Activated CD4-positive, alpha-beta T cell treated with anti-CD3 and anti-CD28 coated beads, Interleukin-2, amount 10 ng/mL, durations not matched to agents 7 days and 5 days (primary cell): ENCODE measurements around the gene ROCK1. TPM values are rescaled to one million over a fixed set of nuclear protein-coding genes. Genes with fewer than 3 reads are reported as not detected.
A peak's percentile ranks its signal among the peaks of the same experiment; 100 is the strongest.

Experiments used
- CTCF ChIA-PET: fragments of 350-600 bp; sonication (Branson Sonifier 250); formaldehyde crosslinking; loops from one replicate; lab custom pipeline; 2021; ENCODE audit warnings: antibody characterized with exemption; lab: Charles Lee
- POLR2A ChIA-PET: fragments of 350-600 bp; sonication (Branson Sonifier 250); formaldehyde crosslinking; loops from one replicate; lab custom pipeline; 2021; ENCODE audit warnings: antibody characterized with exemption; lab: Charles Lee
- DNase-seq: peaks from one replicate; pipeline ENCODE4 v3.0.0-alpha.2; 2020
- H3K27ac Mint-ChIP-seq: one replicate; pipeline ENCODE4 v1.8.0; 2021; ENCODE audit warnings: mild to moderate bottlenecking, moderate library complexity, mixed read lengths
- H3K27me3 Mint-ChIP-seq: one replicate; pipeline ENCODE4 v1.8.0; 2021; ENCODE audit warnings: mixed read lengths
- H3K36me3 Mint-ChIP-seq: one replicate; pipeline ENCODE4 v1.8.0; 2021; ENCODE audit warnings: low read depth, mixed read lengths
- H3K4me1 Mint-ChIP-seq: one replicate; pipeline ENCODE4 v1.8.0; 2021; ENCODE audit warnings: mixed read lengths
- H3K4me3 Mint-ChIP-seq: one replicate; pipeline ENCODE4 v1.8.0; 2021; ENCODE audit warnings: mild to moderate bottlenecking, moderate library complexity, mixed read lengths
- H3K9me3 Mint-ChIP-seq: one replicate; pipeline ENCODE4 v1.8.0; 2021; ENCODE audit warnings: mixed read lengths
- total RNA-seq, 2 experiments: library from RNA; stranded (reverse); gene quantifications; one replicate each; pipeline ENCODE4 v1.2.3, GENCODE V29; 2021

The ROCK1 gene
- total RNA-seq, 2 experiments from 2014 or later = 67.2 to 67.3 TPM

DNA sequence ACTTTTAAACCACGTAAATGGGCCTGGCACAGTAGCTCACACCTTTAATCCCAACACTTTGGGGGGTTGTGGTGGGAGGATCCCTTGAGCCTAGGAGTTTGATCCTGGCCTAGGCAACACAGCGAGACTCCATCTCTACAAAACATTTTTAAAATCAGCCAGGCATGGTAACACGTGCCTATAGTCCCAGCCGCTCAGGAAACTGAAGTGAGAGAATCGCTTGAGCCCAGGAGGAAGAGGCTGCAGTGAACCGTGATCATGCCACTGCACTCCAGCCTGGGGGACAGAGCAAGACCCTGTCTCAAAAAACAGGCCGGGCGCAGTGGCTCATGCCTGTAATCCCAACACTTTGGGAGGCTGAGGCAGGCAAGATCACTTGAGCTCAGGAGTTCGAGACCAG, 12.2 kb downstream of the ROCK1 start:
- H3K27me3 Mint-ChIP-seq = no peaks in the 10 kb centered on the region
- DNase-seq = no peak
- H3K4me3 Mint-ChIP-seq = no peak overlapping the region
- H3K27ac Mint-ChIP-seq = no peak overlapping the region
- CTCF ChIA-PET = interaction anchor here (1.3 kb wide), 1 partner anchor 16 kb away, joined by 3 read pairs; no protein-coding TSS in a partner anchor
- peaks cover 23% of the 10 kb centered on the region for H3K36me3 Mint-ChIP-seq
- peaks cover 5% of the 10 kb centered on the region for H3K9me3 Mint-ChIP-seq
- POLR2A ChIA-PET = no interaction called here
- H3K4me1 Mint-ChIP-seq = peaks cover 39% of the 10 kb centered on the region

DNA sequence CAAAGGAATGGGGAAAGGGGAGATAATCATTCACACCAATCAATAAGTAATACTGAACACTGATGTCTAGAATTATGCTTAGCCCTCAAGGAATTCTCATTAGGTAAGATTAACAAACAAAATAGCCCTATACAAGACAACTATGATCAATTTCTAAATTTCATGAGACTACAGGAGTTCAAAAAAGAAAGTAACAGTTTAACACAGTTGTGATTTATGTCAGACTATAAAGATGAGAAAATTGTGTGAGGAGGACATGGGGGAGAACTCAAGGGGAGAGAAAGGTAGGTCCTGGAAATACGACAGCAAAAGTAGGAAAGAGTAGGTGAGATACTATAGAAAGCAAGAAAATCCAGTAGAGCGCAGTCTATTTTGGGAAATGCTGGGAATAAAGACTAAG, 14.9 kb downstream of the ROCK1 start:
- Mint-ChIP-seq H3K4me1 (peaks cover 34% of the 10 kb centered on the region), H3K36me3 (peaks cover 37% of the 10 kb centered on the region), H3K27me3 (no peaks in the 10 kb centered on the region), H3K9me3 (peaks cover 9% of the 10 kb centered on the region), H3K27ac (no peak overlapping the region), H3K4me3 (no peak overlapping the region)
- DNase-seq = no peak
- ChIA-PET POLR2A (no interaction called here), CTCF (no interaction called here)

DNA sequence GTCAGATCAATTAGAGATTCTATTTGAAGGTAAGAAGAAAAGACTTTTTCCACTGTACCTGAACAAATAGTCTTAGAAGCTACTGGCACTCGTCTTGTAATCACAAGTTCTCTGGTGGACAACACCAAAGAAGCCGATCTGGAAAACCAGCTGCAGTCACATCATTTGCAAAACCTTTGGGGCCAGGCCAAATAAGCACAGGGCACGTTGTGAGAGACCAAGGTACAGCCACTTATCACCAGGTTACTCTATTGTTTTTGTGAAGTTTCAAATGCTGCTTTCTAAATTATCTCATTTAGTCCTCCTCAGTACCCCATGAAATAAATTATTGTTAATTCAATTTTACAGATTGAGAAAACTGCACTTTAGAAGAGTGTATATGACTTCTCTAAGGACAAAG, 18.5 kb downstream of the ROCK1 start:
- DNase-seq = no peak
- peaks cover 9% of the 10 kb centered on the region for H3K9me3 Mint-ChIP-seq
- peaks cover 14% of the 10 kb centered on the region for H3K4me1 Mint-ChIP-seq
- ChIA-PET POLR2A (no interaction called here), CTCF (no interaction called here)
- no peak overlapping the region for H3K4me3 Mint-ChIP-seq
- H3K36me3 Mint-ChIP-seq = peaks cover 40% of the 10 kb centered on the region
- H3K27ac Mint-ChIP-seq = no peak overlapping the region
- no peaks in the 10 kb centered on the region for H3K27me3 Mint-ChIP-seq

DNA sequence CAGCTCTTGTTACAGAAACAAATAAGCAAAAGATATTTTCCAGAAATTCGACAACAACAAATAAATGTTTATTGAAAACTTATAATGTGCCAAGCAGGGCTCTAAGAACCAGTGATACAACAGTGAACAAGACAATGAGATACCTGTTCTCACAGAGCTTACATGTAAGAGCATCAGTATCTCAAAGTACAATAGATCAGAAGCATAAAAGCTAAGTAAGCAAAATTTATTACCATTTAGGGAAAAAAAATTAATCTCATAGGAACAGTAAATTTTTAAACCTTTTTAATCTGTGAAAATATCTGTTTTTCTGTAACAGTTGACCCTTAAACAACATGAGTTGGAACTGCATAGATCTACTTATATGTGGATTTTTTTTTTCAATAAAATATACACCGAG, 20.9 kb downstream of the ROCK1 start:
- ChIA-PET CTCF (interaction anchor here (0.9 kb wide), 1 partner anchor 25 kb away, joined by 7 read pairs; no protein-coding TSS in a partner anchor), POLR2A (no interaction called here)
- peaks cover 20% of the 10 kb centered on the region for H3K9me3 Mint-ChIP-seq
- H3K4me1 Mint-ChIP-seq = peaks cover 19% of the 10 kb centered on the region
- H3K27me3 Mint-ChIP-seq = no peaks in the 10 kb centered on the region
- no peak overlapping the region for H3K4me3 Mint-ChIP-seq
- H3K27ac Mint-ChIP-seq = no peak overlapping the region
- DNase-seq = no peak
- peaks cover 44% of the 10 kb centered on the region for H3K36me3 Mint-ChIP-seq

DNA sequence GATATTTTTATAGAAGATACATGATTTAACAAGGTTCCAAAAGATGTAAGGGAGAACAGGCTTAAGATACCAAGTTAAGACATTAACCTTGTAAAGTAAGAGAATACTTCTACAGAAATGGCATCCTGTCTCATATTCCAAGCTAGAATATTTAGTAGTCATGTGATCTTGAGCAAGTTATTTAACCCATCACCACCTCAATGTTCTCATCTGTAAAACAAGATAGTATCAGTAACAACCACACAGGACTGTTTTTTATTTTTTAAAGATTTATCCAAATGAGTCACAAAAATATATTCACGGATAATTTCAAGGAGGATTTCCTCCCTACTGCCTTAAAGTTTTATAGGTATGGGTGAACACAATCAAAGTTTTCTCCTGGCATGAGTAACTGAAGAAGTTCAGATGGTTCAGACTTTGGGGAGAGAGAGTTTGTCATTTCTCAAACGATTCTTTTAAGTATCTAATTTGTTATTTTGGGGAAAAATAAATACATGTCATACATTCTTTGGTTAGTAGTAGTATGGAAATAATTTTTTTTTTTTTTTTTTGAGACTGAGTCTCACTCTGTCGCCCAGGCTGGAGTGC, 25.9 kb downstream of the ROCK1 start:
- Mint-ChIP-seq H3K36me3 (peaks cover 50% of the 10 kb centered on the region), H3K27me3 (no peaks in the 10 kb centered on the region), H3K4me3 (no peak overlapping the region), H3K27ac (no peak overlapping the region), H3K9me3 (peaks cover 35% of the 10 kb centered on the region), H3K4me1 (peaks cover 39% of the 10 kb centered on the region)
- no peak for DNase-seq
- CTCF ChIA-PET = interaction anchor here (0.7 to 0.8 kb wide), 2 partner anchors 9 to 428 kb away, joined by 3 read pairs; no protein-coding TSS in a partner anchor
- POLR2A ChIA-PET = no interaction called here

DNA sequence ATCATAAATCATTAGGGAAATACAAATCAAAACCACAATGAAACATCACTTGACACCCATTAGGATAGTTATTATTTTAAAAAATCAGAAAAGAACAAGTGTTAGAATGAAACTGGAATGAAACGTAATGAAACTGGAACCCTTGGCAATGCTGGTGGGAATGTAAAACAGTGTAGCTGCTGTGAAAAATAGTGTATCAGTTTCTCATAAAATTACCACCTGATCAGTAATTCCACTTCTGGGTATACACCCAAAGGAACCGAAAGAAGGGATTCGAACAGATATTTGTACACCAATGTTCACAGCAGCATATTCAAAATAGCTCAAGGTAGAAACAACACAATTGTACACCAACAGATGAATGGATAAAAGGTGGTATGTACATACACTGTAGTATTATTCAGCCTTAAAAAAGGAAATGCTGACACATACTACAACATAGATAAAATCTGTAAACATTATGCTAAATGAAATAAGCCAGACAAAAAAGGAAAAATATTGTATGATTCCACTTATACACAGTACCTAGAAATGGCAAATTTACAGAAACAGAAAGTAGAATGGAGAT, 27.0 kb downstream of the ROCK1 start:
- Mint-ChIP-seq H3K4me3 (no peak overlapping the region), H3K9me3 (peaks cover 35% of the 10 kb centered on the region)

DNA sequence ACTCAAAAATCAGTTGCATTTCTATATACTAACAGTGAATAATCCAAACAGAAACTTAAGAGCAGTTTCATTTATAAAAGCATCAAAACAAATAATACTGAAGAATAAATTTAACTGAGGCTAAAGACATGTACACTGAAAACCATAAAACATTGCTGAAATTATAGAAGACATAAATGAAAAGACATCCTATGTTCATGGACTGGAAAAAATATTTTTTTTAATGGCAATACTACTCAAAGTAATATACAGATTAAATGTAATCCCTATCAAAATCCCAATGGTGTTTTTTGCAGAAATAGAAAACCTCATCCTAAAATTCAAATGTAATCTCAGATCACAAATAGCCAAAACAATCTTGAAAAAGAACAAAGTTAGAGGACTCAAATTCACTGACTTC, 28.6 kb downstream of the ROCK1 start:
- ChIA-PET CTCF (no interaction called here), POLR2A (no interaction called here)
- H3K36me3 Mint-ChIP-seq = peaks cover 51% of the 10 kb centered on the region
- no peak overlapping the region for H3K27ac Mint-ChIP-seq
- peaks cover 35% of the 10 kb centered on the region for H3K9me3 Mint-ChIP-seq
- no peak overlapping the region for H3K4me3 Mint-ChIP-seq
- H3K27me3 Mint-ChIP-seq = no peaks in the 10 kb centered on the region
- H3K4me1 Mint-ChIP-seq = peaks cover 52% of the 10 kb centered on the region
- DNase-seq = no peak

More for the DNA sequence above, 27.0 kb downstream of the ROCK1 start:
- H3K36me3 Mint-ChIP-seq = peaks cover 52% of the 10 kb centered on the region
- DNase-seq = no peak
- H3K27me3 Mint-ChIP-seq = no peaks in the 10 kb centered on the region
- ChIA-PET CTCF (no interaction called here), POLR2A (no interaction called here)
- no peak overlapping the region for H3K27ac Mint-ChIP-seq
- H3K4me1 Mint-ChIP-seq = peaks cover 44% of the 10 kb centered on the region

DNA sequence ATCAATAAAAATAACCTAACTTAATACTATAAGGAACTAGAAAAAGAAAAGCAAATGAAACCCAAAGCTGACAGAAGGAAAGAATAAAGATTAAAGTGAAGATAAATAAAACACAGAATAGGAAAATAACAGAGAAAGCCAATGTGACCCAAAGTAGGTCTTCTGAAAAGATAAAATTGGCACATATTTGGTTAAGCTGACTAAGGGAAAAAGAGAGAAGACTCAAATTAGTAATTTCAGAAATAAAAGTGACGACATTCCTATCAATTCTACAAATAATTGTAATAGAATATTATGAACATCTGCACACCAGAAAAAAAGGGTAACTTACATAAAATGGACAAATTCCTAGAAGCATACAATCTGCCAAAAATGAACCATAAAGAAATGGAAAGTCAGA, 30.2 kb downstream of the ROCK1 start:
- ChIA-PET CTCF (interaction anchor here (1.2 kb wide), 1 partner anchor 10 kb away, joined by 3 read pairs; no protein-coding TSS in a partner anchor), POLR2A (no interaction called here)
- Mint-ChIP-seq H3K4me3 (no peak overlapping the region), H3K27ac (no peak overlapping the region), H3K9me3 (peaks cover 26% of the 10 kb centered on the region), H3K27me3 (no peaks in the 10 kb centered on the region), H3K36me3 (peaks cover 42% of the 10 kb centered on the region), H3K4me1 (peaks cover 49% of the 10 kb centered on the region)
- DNase-seq = no peak

DNA sequence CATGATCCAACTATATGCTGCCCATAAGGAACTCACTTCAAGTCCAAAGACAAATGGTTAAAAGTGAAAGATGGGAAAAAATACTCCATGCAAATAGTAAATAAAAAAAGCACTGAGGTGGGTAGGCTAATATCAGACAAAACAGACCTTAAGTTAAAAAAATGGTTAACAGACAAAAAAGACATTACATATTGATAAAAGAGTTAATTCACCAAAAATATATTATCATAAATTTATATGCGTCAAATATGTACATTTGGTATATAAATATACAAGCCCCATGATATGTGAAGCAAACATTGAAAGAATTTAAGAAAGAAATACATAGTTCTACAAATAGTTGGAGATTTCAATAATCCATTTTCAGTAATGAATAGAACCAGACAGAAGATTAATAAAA, 31.0 kb downstream of the ROCK1 start:
- Mint-ChIP-seq H3K4me1 (peaks cover 48% of the 10 kb centered on the region), H3K27me3 (no peaks in the 10 kb centered on the region), H3K4me3 (no peak overlapping the region), H3K36me3 (peaks cover 39% of the 10 kb centered on the region), H3K27ac (no peak overlapping the region), H3K9me3 (peaks cover 23% of the 10 kb centered on the region)
- DNase-seq = no peak
- ChIA-PET CTCF (no interaction called here), POLR2A (no interaction called here)

DNA sequence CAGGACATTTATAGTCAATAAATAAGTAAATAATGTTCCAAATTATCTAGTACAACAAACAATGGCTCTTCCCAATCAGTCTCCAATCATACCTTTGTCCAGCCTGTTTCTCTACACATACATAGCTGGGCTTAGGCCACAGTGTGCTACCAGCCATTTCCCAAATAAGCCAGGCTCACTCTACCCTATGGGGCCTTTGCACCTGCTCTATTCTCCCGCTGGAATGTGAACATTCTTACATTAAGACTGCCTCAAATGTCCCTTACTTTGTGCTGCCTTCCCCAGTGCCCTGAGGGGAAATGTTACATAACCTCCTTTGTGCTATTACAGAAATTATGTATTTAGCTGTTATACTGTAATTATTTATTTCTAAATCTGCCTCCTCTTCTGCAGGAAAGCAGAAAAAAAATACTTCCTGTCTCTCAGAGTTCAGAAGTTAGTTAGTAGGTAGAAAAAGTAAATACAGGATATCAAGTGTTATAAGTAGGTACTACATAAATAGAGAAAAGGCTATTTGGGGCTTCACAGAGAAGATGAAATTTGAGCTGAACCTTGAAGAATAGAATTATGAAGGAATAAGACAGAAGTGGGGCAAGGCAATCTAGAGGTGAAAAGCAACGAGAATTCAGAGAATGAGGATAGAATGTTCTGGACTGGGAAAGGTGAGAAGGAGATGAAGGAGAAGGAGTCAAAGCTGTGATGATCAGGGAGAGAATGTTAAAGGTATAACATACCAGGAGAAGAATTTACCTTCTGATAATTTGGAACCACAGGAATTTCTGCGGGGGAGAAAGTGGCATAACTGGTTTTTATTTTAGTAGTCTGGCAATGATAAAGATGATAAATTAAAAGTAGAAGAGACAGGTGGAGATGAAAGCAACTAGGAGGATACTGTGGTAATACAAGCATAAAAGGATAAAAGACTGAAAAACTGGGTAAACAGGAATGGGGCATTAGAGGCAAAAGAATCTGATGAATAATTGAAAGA, 37.0 kb downstream of the ROCK1 start:
- POLR2A ChIA-PET = no interaction called here
- DNase-seq = no peak
- Mint-ChIP-seq H3K36me3 (peaks cover under 1% of the 10 kb centered on the region), H3K9me3 (no peaks in the 10 kb centered on the region), H3K4me3 (no peak overlapping the region), H3K27ac (peak overlapping the region; percentile 3), H3K27me3 (no peaks in the 10 kb centered on the region), H3K4me1 (peaks cover 38% of the 10 kb centered on the region)
- CTCF ChIA-PET = interaction anchor here (0.6 kb wide), 1 partner anchor 118 kb away, joined by 3 read pairs; no protein-coding TSS in a partner anchor

DNA sequence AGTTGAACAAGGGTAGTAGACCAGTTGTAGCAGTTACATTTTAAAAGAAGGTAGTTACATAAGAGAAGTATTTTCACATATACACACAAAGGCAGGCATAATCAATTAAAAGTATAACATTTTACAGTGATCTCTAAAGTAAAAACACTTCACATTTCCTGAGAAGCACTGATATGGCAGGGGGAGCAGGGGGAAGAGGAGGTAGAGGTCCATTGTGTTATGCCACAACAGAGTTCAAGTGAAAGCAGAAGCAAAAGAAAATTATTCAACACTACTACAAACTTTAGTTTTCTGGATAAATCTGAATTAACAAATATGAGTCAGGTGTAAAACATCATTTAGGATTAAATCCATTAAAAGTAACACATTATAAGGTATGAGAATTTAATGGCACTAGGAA, 38.4 kb downstream of the ROCK1 start:
- no peaks in the 10 kb centered on the region for H3K9me3 Mint-ChIP-seq
- no peak for DNase-seq
- H3K27ac Mint-ChIP-seq = no peak overlapping the region
- H3K27me3 Mint-ChIP-seq = no peaks in the 10 kb centered on the region
- CTCF ChIA-PET = no interaction called here
- no peak overlapping the region for H3K4me3 Mint-ChIP-seq
- peaks cover 31% of the 10 kb centered on the region for H3K4me1 Mint-ChIP-seq
- H3K36me3 Mint-ChIP-seq = peaks cover 5% of the 10 kb centered on the region
- POLR2A ChIA-PET = no interaction called here

DNA sequence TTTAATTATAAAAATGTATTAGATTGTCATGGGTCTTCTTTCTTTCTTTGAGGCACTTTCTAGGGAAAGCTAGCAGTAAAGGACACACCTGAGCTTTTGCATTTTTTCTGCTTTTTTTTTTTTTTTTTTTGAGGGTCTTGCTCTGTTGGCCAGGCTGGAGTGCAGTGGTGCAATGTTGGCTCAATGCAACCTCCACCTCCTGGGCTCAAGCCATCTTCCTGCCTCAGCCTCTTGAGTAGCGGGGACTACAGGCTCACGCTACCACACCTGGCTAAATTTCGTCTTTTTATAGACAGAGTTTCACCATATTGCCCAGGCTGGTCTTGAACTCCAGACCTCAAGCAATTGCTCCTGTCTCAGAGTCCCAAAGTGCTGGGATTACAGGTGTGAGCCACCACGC, 40.5 kb downstream of the ROCK1 start:
- Mint-ChIP-seq H3K27ac (no peak overlapping the region), H3K9me3 (no peaks in the 10 kb centered on the region), H3K36me3 (peaks cover 8% of the 10 kb centered on the region), H3K4me3 (no peak overlapping the region), H3K4me1 (peaks cover 26% of the 10 kb centered on the region), H3K27me3 (no peaks in the 10 kb centered on the region)
- DNase-seq = no peak
- ChIA-PET CTCF (interaction anchor here (0.6 kb wide), 1 partner anchor 18 kb away, joined by 3 read pairs; no protein-coding TSS in a partner anchor), POLR2A (no interaction called here)

DNA sequence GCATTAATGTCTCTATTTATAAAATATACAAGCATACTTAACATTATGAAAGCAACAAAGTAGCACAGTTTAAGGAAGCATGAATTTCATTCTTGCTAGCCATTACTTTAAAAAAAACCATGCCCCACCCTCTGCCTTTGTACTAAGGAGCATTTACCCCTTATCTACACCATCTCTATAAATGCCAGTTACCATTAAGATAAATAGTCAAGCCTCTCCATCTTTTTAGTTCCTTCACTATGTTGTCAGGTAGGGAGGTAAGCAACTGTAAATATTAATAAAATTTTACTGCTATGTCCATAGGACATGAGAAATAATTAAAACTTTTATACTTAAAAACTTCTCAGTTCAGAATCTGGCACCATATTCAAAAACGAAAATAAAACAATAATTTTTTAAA, 42.1 kb downstream of the ROCK1 start:
- H3K27me3 Mint-ChIP-seq = no peaks in the 10 kb centered on the region
- ChIA-PET POLR2A (interaction anchor here (0.5 kb wide), 1 partner anchor 17 kb away, joined by 3 read pairs; no protein-coding TSS in a partner anchor), CTCF (no interaction called here)
- H3K9me3 Mint-ChIP-seq = no peaks in the 10 kb centered on the region
- DNase-seq = no peak
- peaks cover 12% of the 10 kb centered on the region for H3K4me1 Mint-ChIP-seq
- H3K4me3 Mint-ChIP-seq = no peak overlapping the region
- no peak overlapping the region for H3K27ac Mint-ChIP-seq
- H3K36me3 Mint-ChIP-seq = peaks cover 14% of the 10 kb centered on the region
